Calu3 (cell line): Measurements from ENCODE around the gene MACROD2. TPM values are rescaled to one million over a fixed set of nuclear protein-coding genes. Genes with fewer than 3 reads are reported as not detected.

ENCODE experiments used
- BruUV-seq: library from RNA; stranded (reverse); fragments of 400-500 nt; replicated peaks from 2 replicates; lab custom pipeline; 2021; lab: Mats Ljungman, UMichigan
- CTCF ChIA-PET: fragments of 300-600 bp; sonication (Branson Sonifier 250); formaldehyde crosslinking; loops from one replicate; lab custom pipeline; 2022; ENCODE audit warnings: antibody characterized with exemption; lab: Charles Lee
- DNase-seq: peaks from one replicate; pipeline ENCODE4 v3.0.0; 2022
- H3K27ac Mint-ChIP-seq: one replicate; pipeline ENCODE4 v1.8.0; 2022; ENCODE audit warnings: mixed read lengths; ENCODE audit not compliant: unreplicated experiment
- H3K27me3 Mint-ChIP-seq: one replicate; pipeline ENCODE4 v1.8.0; 2022; ENCODE audit warnings: mixed read lengths; ENCODE audit not compliant: unreplicated experiment
- H3K36me3 Mint-ChIP-seq: one replicate; pipeline ENCODE4 v1.8.0; 2022; ENCODE audit warnings: mild to moderate bottlenecking, moderate library complexity, mixed read lengths; ENCODE audit not compliant: insufficient read depth, unreplicated experiment
- H3K4me1 Mint-ChIP-seq: one replicate; pipeline ENCODE4 v1.8.0; 2022; ENCODE audit warnings: mild to moderate bottlenecking, low read depth, mixed read lengths; ENCODE audit not compliant: unreplicated experiment
- H3K4me3 Mint-ChIP-seq: one replicate; pipeline ENCODE4 v1.8.0; 2022; ENCODE audit warnings: mild to moderate bottlenecking, low read depth, moderate library complexity, mixed read lengths; ENCODE audit not compliant: unreplicated experiment
- H3K9me3 Mint-ChIP-seq: one replicate; pipeline ENCODE4 v1.8.0; 2022; ENCODE audit warnings: low read depth, mixed read lengths; ENCODE audit not compliant: unreplicated experiment
- intact Hi-C: fragments of 100-400 bp; cut with micrococcal nuclease; formaldehyde crosslinking; loops from one replicate; pipeline ENCODE4 v1.10.0; 2022; ENCODE audit not compliant: unreplicated experiment
- total RNA-seq: library from RNA; stranded (reverse); gene quantifications from 2 replicates; pipeline ENCODE4 v1.2.3, GENCODE V29; 2022
- TF ChIP-seq, protein P1 (sequence below): fragments of 200-600 bp; IDR thresholded peaks from one replicate; pipeline ENCODE4 v1.8.0; 2022; ENCODE audit warnings: antibody characterized with exemption; ENCODE audit not compliant: unreplicated experiment

Gene MACROD2
- total RNA-seq, 1 experiment from 2014 or later = 29.4 TPM

DNA sequence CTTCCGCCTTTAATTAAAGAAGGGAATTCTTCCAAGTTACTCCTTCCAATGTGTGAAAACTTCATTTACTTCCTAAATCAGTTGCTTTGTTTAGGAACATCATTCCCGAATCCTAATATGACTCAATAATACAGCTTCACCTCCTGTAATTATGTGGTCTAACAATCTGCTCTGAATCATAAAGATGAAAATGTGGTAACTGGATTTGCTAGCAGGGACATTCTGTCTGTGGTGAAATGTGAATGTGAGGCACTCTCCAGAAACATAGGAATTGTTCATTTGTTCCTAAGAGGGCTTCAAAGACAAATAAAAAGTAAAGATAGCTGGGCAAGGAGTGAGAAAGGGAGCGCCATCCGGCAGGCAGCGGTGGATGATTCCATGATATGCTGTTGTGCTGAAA lies 1899.8 kb downstream of the MACROD2 start:
- CTCF ChIA-PET = no interaction called here
- no peak for DNase-seq
- peaks cover 8% of the 10 kb centered on the region for H3K36me3 Mint-ChIP-seq
- intact Hi-C loops = no loop called here
- BruUV-seq = no TSS peak
- no peaks in the 10 kb centered on the region for H3K27me3 Mint-ChIP-seq
- TF ChIP-seq, protein P1, sequence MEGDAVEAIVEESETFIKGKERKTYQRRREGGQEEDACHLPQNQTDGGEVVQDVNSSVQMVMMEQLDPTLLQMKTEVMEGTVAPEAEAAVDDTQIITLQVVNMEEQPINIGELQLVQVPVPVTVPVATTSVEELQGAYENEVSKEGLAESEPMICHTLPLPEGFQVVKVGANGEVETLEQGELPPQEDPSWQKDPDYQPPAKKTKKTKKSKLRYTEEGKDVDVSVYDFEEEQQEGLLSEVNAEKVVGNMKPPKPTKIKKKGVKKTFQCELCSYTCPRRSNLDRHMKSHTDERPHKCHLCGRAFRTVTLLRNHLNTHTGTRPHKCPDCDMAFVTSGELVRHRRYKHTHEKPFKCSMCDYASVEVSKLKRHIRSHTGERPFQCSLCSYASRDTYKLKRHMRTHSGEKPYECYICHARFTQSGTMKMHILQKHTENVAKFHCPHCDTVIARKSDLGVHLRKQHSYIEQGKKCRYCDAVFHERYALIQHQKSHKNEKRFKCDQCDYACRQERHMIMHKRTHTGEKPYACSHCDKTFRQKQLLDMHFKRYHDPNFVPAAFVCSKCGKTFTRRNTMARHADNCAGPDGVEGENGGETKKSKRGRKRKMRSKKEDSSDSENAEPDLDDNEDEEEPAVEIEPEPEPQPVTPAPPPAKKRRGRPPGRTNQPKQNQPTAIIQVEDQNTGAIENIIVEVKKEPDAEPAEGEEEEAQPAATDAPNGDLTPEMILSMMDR = no peak
- no peak overlapping the region for H3K4me3 Mint-ChIP-seq
- H3K4me1 Mint-ChIP-seq = no peaks in the 10 kb centered on the region
- H3K9me3 Mint-ChIP-seq = no peaks in the 10 kb centered on the region
- H3K27ac Mint-ChIP-seq = no peak overlapping the region

DNA sequence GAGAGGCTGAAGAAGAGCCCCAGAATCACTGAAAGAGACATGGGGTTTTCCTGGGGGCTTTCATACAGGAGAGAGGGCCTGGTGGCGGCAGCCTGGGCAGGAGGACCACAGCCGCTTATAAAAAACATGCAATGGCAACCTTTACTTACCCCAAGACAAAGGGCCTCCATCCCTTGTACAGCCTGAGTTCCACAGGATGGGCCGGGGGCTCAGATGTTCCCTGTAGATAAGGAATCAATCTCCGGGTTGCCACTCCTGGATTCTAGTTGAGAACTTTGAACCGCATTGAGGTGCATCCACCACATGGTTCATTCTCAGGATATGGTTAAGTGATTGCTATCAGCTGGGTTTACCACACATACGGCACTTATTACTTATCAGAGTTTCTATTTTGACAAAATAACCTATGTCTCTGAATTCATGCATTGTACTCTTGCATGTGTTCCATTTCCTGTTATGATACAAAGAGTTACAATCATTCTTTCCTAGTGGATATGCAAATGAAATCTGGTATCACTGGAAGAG lies 1900.3 kb downstream of the MACROD2 start:
- H3K27ac Mint-ChIP-seq = no peak overlapping the region
- intact Hi-C loops = no loop called here

GRCh38 chr20:15899967-15900366 lies 1904.7 kb downstream of the MACROD2 start:
- Mint-ChIP-seq H3K9me3 (no peaks in the 10 kb centered on the region), H3K4me3 (no peak overlapping the region), H3K27me3 (no peaks in the 10 kb centered on the region), H3K27ac (no peak overlapping the region), H3K4me1 (no peaks in the 10 kb centered on the region), H3K36me3 (peaks cover 4% of the 10 kb centered on the region)
- intact Hi-C loops = no loop called here
- DNase-seq = no peak
- CTCF ChIA-PET = no interaction called here
- BruUV-seq = no TSS peak
- TF ChIP-seq, protein P1 = no peak

More for the DNA sequence above, 1900.3 kb downstream of the MACROD2 start:
- DNase-seq = no peak
- H3K36me3 Mint-ChIP-seq = peaks cover 8% of the 10 kb centered on the region
- no TSS peak for BruUV-seq
- no peak overlapping the region for H3K4me3 Mint-ChIP-seq
- TF ChIP-seq, protein P1 = no peak
- no peaks in the 10 kb centered on the region for H3K27me3 Mint-ChIP-seq
- no peaks in the 10 kb centered on the region for H3K4me1 Mint-ChIP-seq
- no peaks in the 10 kb centered on the region for H3K9me3 Mint-ChIP-seq
- CTCF ChIA-PET = no interaction called here

DNA sequence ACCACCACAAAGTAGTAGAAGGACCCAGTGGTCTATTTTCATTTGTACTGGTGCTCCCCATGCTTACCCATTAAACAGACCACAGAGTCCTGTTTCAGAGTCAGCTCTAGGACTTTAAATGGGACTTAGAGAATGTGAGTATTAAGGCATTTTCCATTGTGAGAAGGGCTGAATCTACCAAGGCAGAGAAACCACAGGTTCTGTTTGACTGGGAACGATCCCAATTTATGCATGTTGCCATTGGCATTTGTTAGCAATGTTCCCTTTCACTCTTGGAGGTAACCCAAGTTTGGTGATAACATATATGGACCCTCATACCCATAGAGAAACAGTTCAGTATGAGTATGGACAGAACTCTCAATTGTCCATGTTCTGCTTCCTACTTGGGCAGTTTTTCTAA lies 1905.1 kb downstream of the MACROD2 start:
- DNase-seq = no peak
- no peaks in the 10 kb centered on the region for H3K4me1 Mint-ChIP-seq
- peaks cover 4% of the 10 kb centered on the region for H3K36me3 Mint-ChIP-seq
- H3K9me3 Mint-ChIP-seq = no peaks in the 10 kb centered on the region
- CTCF ChIA-PET = no interaction called here
- no peaks in the 10 kb centered on the region for H3K27me3 Mint-ChIP-seq
- BruUV-seq = no TSS peak
- H3K4me3 Mint-ChIP-seq = no peak overlapping the region
- TF ChIP-seq, protein P1 = no peak
- no peak overlapping the region for H3K27ac Mint-ChIP-seq
- intact Hi-C loops = no loop called here
